Fibroblast of peridontal ligament (primary cell): Measurements from ENCODE around the gene XPO4.
"Not testable (repeated sequence)": the region's sequence is repeated elsewhere in the genome, so short reads cannot be mapped to it uniquely, and the experiment has no call there.

Source experiments
- DNase-seq: peaks from one replicate; pipeline ENCODE4 v3.0.0-alpha.2; 2010; ENCODE audit errors: extremely low read depth

The XPO4 gene

GRCh38 chr13:20891034-20891433, 11.5 kb downstream of the XPO4 start:
- DNase-seq: no peak

GRCh38 chr13:20890540-20890939, 12.0 kb downstream of the XPO4 start:
- DNase-seq: not testable (repeated sequence)

- DNase-seq: peak; percentile 19
Observed at GRCh38 chr13:20882206-20882605, 20.3 kb downstream of the XPO4 start.

- DNase-seq: no peak
Observed at GRCh38 chr13:20877902-20878301, 24.6 kb downstream of the XPO4 start.

GRCh38 chr13:20876802-20877201, 25.7 kb downstream of the XPO4 start:
- not testable (repeated sequence) for DNase-seq

- not testable (repeated sequence) for DNase-seq
Observed at GRCh38 chr13:20874439-20874838, 28.1 kb downstream of the XPO4 start.

- DNase-seq: peak; percentile 50
Observed at GRCh38 chr13:20873348-20873747, 29.2 kb downstream of the XPO4 start.

- no peak for DNase-seq
Observed at GRCh38 chr13:20870829-20871228, 31.7 kb downstream of the XPO4 start.

GRCh38 chr13:20869540-20869939, 33.0 kb downstream of the XPO4 start:
- peak; percentile 39 for DNase-seq

GRCh38 chr13:20867408-20867807, 35.1 kb downstream of the XPO4 start:
- no peak for DNase-seq

GRCh38 chr13:20861666-20862065, 40.9 kb downstream of the XPO4 start:
- not testable (repeated sequence) for DNase-seq

GRCh38 chr13:20860844-20861243, 41.7 kb downstream of the XPO4 start:
- no peak for DNase-seq

GRCh38 chr13:20856650-20857049, 45.9 kb downstream of the XPO4 start:
- no peak for DNase-seq

GRCh38 chr13:20851844-20852402, 50.6 kb downstream of the XPO4 start:
- no peak for DNase-seq

- no peak for DNase-seq
Observed at GRCh38 chr13:20848944-20849343, 53.6 kb downstream of the XPO4 start.

- DNase-seq: no peak
Observed at GRCh38 chr13:20848203-20848602, 54.3 kb downstream of the XPO4 start.

GRCh38 chr13:20847296-20847695, 55.2 kb downstream of the XPO4 start:
- DNase-seq: peak; percentile 8

GRCh38 chr13:20843166-20843565, 59.4 kb downstream of the XPO4 start:
- peak; percentile 9 for DNase-seq

GRCh38 chr13:20840568-20840967, 62.0 kb downstream of the XPO4 start:
- DNase-seq: no peak

- DNase-seq: no peak
Observed at GRCh38 chr13:20833900-20834679, 68.5 kb downstream of the XPO4 start.

- DNase-seq: no peak
Observed at GRCh38 chr13:20832861-20833260, 69.7 kb downstream of the XPO4 start.

GRCh38 chr13:20831933-20832332, 70.6 kb downstream of the XPO4 start:
- no peak for DNase-seq

GRCh38 chr13:20831254-20831653, 71.3 kb downstream of the XPO4 start:
- DNase-seq: no peak
